Measurements from ENCODE around the gene MCM8. TPM values are rescaled to one million over a fixed set of nuclear protein-coding genes. Genes with fewer than 3 reads are reported as not detected.
A peak's percentile ranks its signal among the peaks of the same experiment; 100 is the strongest.

The MCM8 gene
- polyA plus RNA-seq, 3 donors: 0.07 to 0.51 (median 0.18) TPM

DNA sequence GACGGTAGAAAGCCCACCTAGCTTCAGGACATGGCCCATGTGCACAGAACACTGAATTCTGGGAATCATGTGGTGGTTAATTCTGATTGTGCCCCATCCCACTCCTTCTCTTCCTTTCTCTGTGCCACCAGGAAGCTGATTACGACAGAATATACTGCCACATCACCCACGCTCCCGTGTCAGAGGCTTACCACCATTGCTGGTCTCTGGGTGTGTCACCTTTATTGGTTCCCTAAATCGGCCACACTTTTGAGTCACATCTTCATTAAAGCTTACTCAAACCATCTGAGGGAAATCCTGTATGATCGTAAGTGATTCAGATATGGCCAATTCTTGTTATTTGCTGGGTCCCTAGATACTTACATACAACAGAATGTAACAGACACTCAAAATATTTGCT, 3.2 kb upstream of the MCM8 start:
- no peaks in the 10 kb centered on the region for H3K9me3 Mint-ChIP-seq
- no peaks in the 10 kb centered on the region for H3K27me3 ChIP-seq (ENCODE audit: control insufficient read depth in 2 of 2, insufficient read depth in 2 of 2, low read length in 2 of 2)
- peak overlapping the region; percentile 88 to 96 for H3K27ac ChIP-seq (ENCODE audit: low read depth in 1 of 2, low read length in 2 of 2)
- intact Hi-C loops (cut with micrococcal nuclease): no loop called here
- peaks cover 5% of the 10 kb centered on the region for H4K20me1 ChIP-seq (ENCODE audit: insufficient read depth, low read length)
- H3K4me1 Mint-ChIP-seq: peaks cover 51% of the 10 kb centered on the region
- H3K36me3 Mint-ChIP-seq: peaks cover 41 to 58% of the 10 kb centered on the region in 2 donors
- H3K4me3 ChIP-seq (replicated peaks in 1 of 3; ENCODE audit: low read depth in 2 of 3, low read length in 3 of 3): peak overlapping the region in 1 of 3 experiments; percentile 35
- no peaks in the 10 kb centered on the region for H3K9me3 ChIP-seq (replicated peaks in 1 of 2; ENCODE audit: control insufficient read depth in 1 of 2, insufficient read depth in 1 of 2, low read length in 2 of 2)
- peaks cover 44% of the 10 kb centered on the region for H3K79me2 ChIP-seq (ENCODE audit: insufficient read depth, low read length)
- peak; percentile 92 to 99 (median 97) for DNase-seq
- 0% methylated on average over 1 of the region's 6 CpGs for WGBS (ENCODE audit: insufficient coverage)
- TF ChIP-seq, protein P1, sequence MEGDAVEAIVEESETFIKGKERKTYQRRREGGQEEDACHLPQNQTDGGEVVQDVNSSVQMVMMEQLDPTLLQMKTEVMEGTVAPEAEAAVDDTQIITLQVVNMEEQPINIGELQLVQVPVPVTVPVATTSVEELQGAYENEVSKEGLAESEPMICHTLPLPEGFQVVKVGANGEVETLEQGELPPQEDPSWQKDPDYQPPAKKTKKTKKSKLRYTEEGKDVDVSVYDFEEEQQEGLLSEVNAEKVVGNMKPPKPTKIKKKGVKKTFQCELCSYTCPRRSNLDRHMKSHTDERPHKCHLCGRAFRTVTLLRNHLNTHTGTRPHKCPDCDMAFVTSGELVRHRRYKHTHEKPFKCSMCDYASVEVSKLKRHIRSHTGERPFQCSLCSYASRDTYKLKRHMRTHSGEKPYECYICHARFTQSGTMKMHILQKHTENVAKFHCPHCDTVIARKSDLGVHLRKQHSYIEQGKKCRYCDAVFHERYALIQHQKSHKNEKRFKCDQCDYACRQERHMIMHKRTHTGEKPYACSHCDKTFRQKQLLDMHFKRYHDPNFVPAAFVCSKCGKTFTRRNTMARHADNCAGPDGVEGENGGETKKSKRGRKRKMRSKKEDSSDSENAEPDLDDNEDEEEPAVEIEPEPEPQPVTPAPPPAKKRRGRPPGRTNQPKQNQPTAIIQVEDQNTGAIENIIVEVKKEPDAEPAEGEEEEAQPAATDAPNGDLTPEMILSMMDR (IDR thresholded peaks at IDR 0.05): no peak
- peaks cover 0 to 1% (median 0%) of the 10 kb centered on the region in 3 donors for H3K27me3 Mint-ChIP-seq (ENCODE audit: low read depth in 3 of 3)
- peaks cover 46 to 54% of the 10 kb centered on the region in 2 donors for H3K4me1 ChIP-seq (ENCODE audit: control insufficient read depth in 1 of 2, insufficient read depth in 2 of 2, low read length in 2 of 2)
- H2AFZ ChIP-seq (ENCODE audit: insufficient read depth, low read depth, low read length, poor library complexity, severe bottlenecking): no peak overlapping the region
- peaks cover 40% of the 10 kb centered on the region in 2 donors for H3K36me3 ChIP-seq (replicated peaks in 1 of 2; ENCODE audit: control insufficient read depth in 1 of 2, insufficient read depth in 2 of 2, low read length in 2 of 2)
- H3K4me3 Mint-ChIP-seq: peak overlapping the region; percentile 43 to 62
- H3K4me2 ChIP-seq (replicated peaks; ENCODE audit: extremely low read depth, low read length, poor library complexity, severe bottlenecking): peak overlapping the region; percentile 43
- peak overlapping the region; percentile 92 to 99 (median 98) for H3K27ac Mint-ChIP-seq
- H3K9ac ChIP-seq (ENCODE audit: insufficient read depth, low read length, poor library complexity, severe bottlenecking): peak overlapping the region; percentile 69

DNA sequence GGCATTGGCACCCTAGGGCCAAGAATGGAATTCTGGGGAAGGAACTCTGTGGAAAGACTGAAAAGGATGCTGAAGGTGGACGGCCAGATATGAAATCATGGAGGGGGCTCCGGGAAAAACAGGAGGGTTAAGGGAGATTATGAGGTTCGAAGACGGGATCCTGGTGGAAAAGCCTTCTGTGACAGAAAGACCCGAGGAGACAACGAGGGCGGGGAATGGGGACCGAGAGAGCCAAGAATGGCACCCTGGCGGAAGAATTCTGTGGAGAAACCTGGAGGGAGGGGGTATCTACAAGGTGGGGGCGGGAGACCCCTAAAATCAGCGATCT, 545 bp upstream of the MCM8 start:
- intact Hi-C loops (cut with micrococcal nuclease): no loop called here
- TF ChIP-seq, protein P1 (IDR thresholded peaks at IDR 0.05): no peak
- peaks cover 51% of the 10 kb centered on the region for H3K4me1 Mint-ChIP-seq
- H3K36me3 Mint-ChIP-seq: peaks cover 30 to 48% of the 10 kb centered on the region in 2 donors
- no peaks in the 10 kb centered on the region for H3K9me3 Mint-ChIP-seq
- Histone ChIP-seq H3K4me2 (replicated peaks; ENCODE audit: extremely low read depth, low read length, poor library complexity, severe bottlenecking) (peak overlapping the region; percentile 89), H3K27me3 (ENCODE audit: control insufficient read depth in 2 of 2, insufficient read depth in 2 of 2, low read length in 2 of 2) (no peaks in the 10 kb centered on the region), H3K36me3 (replicated peaks in 1 of 2; ENCODE audit: control insufficient read depth in 1 of 2, insufficient read depth in 2 of 2, low read length in 2 of 2) (peaks cover 21 to 37% of the 10 kb centered on the region in 2 donors), H3K9me3 (replicated peaks in 1 of 2; ENCODE audit: control insufficient read depth in 1 of 2, insufficient read depth in 1 of 2, low read length in 2 of 2) (no peaks in the 10 kb centered on the region), H3K9ac (ENCODE audit: insufficient read depth, low read length, poor library complexity, severe bottlenecking) (peak overlapping the region; percentile 75), H3K27ac (ENCODE audit: low read depth in 1 of 2, low read length in 2 of 2) (peak overlapping the region; percentile 65 to 94), H3K4me3 (replicated peaks in 1 of 3; ENCODE audit: low read depth in 2 of 3, low read length in 3 of 3) (peak overlapping the region; percentile 86 to 98 (median 93)), H3K79me2 (ENCODE audit: insufficient read depth, low read length) (peaks cover 44% of the 10 kb centered on the region), H2AFZ (ENCODE audit: insufficient read depth, low read depth, low read length, poor library complexity, severe bottlenecking) (peak overlapping the region; percentile 86), H3K4me1 (ENCODE audit: control insufficient read depth in 1 of 2, insufficient read depth in 2 of 2, low read length in 2 of 2) (peaks cover 46 to 54% of the 10 kb centered on the region in 2 donors), H4K20me1 (ENCODE audit: insufficient read depth, low read length) (peaks cover 5% of the 10 kb centered on the region)
- peak overlapping the region; percentile 90 to 100 (median 97) for H3K27ac Mint-ChIP-seq
- 0% methylated on average over 11 of the region's 11 CpGs for WGBS (ENCODE audit: insufficient coverage)
- H3K27me3 Mint-ChIP-seq (ENCODE audit: low read depth in 3 of 3): peaks cover 0 to 1% (median 0%) of the 10 kb centered on the region in 3 donors
- H3K4me3 Mint-ChIP-seq: peak overlapping the region; percentile 95 to 99
- no peak for DNase-seq
